Measurements from ENCODE around the gene RAE1. TPM values are rescaled to one million over a fixed set of nuclear protein-coding genes. Genes with fewer than 3 reads are reported as not detected.
A peak's percentile ranks its signal among the peaks of the same experiment; 100 is the strongest.

Gene RAE1
- total and polyA plus RNA-seq, 5 experiments from 2014 or later: 30.9 to 54.4 (median 35.5) TPM

- Mint-ChIP-seq H3K27ac (peak overlapping the region in 4 of 10 donors; percentile 32 to 96 (median 77)), H3K4me1 (peaks cover 21 to 56% (median 49%) of the 10 kb centered on the region in 4 donors), H3K9me3 (no peaks in the 10 kb centered on the region), H3K36me3 (peaks cover 0 to 49% (median 18%) of the 10 kb centered on the region in 3 donors), H3K4me3 (peak overlapping the region in 3 of 10 donors; percentile 22 to 52 (median 48)), H3K27me3 (no peaks in the 10 kb centered on the region)
- POLR2A ChIA-PET: interaction anchor here (1.0 to 5.2 kb wide), 3 partner anchors 9 to 24 kb away, joined by 3 to 35 read pairs (median 4); no protein-coding TSS in a partner anchor
- DNase-seq (peak in 1 of 10 donors; percentile 15), ATAC-seq (peak in 1 of 2 donors; percentile 9)
Observed at GRCh38 chr20:57409316-57409671, 58.2 kb downstream of the RAE1 start.

GRCh38 chr20:57409672-57410397 is 58.8 kb downstream of the RAE1 start:
- Mint-ChIP-seq H3K27me3 (no peaks in the 10 kb centered on the region), H3K9me3 (no peaks in the 10 kb centered on the region), H3K36me3 (peaks cover 0 to 46% (median 14%) of the 10 kb centered on the region in 3 donors), H3K4me1 (peaks cover 21 to 50% (median 46%) of the 10 kb centered on the region in 4 donors), H3K27ac (peak overlapping the region in 6 of 10 donors; percentile 11 to 96 (median 64)), H3K4me3 (peak overlapping the region in 4 of 10 donors; percentile 12 to 53 (median 50))
- DNase-seq: peak in 1 of 10 donors; percentile 28
- peak in 1 of 2 donors; percentile 2 for ATAC-seq
- POLR2A ChIA-PET: interaction anchor here (1.0 to 5.2 kb wide), 3 partner anchors 8 to 24 kb away, joined by 3 to 35 read pairs (median 4); no protein-coding TSS in a partner anchor

- POLR2A ChIA-PET: interaction anchor here (5.2 kb wide), 1 partner anchor 12 kb away, joined by 35 read pairs; no protein-coding TSS in a partner anchor
- Mint-ChIP-seq H3K27ac (peak overlapping the region in 4 of 10 donors; percentile 6 to 96 (median 58)), H3K36me3 (peaks cover 0 to 40% (median 14%) of the 10 kb centered on the region in 3 donors), H3K27me3 (no peaks in the 10 kb centered on the region), H3K4me3 (peak overlapping the region in 1 of 10 donors; percentile 7), H3K4me1 (peaks cover 19 to 44% (median 40%) of the 10 kb centered on the region in 4 donors), H3K9me3 (no peaks in the 10 kb centered on the region)
- ATAC-seq: peak in 1 of 2 donors; percentile 12
- peak in 1 of 10 donors; percentile 27 for DNase-seq
Observed at GRCh38 chr20:57410398-57410920, 59.4 kb downstream of the RAE1 start.

- peaks cover 0 to 37% (median 14%) of the 10 kb centered on the region in 3 donors for H3K36me3 Mint-ChIP-seq
- H3K4me1 Mint-ChIP-seq: peaks cover 19 to 47% (median 40%) of the 10 kb centered on the region in 4 donors
- peak in 1 of 2 donors; percentile 3 for ATAC-seq
- H3K27me3 Mint-ChIP-seq: no peaks in the 10 kb centered on the region
- POLR2A ChIA-PET: interaction anchor here (2.0 to 2.9 kb wide), 3 partner anchors 9 to 13 kb away, joined by 6 to 13 read pairs (median 12); no protein-coding TSS in a partner anchor
- no peak overlapping the region for H3K4me3 Mint-ChIP-seq
- DNase-seq: peak in 1 of 10 donors; percentile 18
- H3K27ac Mint-ChIP-seq: peak overlapping the region in 6 of 10 donors; percentile 0 to 96 (median 64)
- H3K9me3 Mint-ChIP-seq: no peaks in the 10 kb centered on the region
Observed at GRCh38 chr20:57410924-57411323, 59.9 kb downstream of the RAE1 start.

- H3K27ac Mint-ChIP-seq: peak overlapping the region in 5 of 10 donors; percentile 6 to 96 (median 65)
- peaks cover 0 to 34% (median 14%) of the 10 kb centered on the region in 3 donors for H3K36me3 Mint-ChIP-seq
- POLR2A ChIA-PET: interaction anchor here (0.6 to 3.4 kb wide), 6 partner anchors 9 to 23 kb away, joined by 3 to 13 read pairs (median 8); no protein-coding TSS in a partner anchor
- no peaks in the 10 kb centered on the region for H3K27me3 Mint-ChIP-seq
- H3K9me3 Mint-ChIP-seq: no peaks in the 10 kb centered on the region
- H3K4me3 Mint-ChIP-seq: no peak overlapping the region
- ATAC-seq (peak in 1 of 2 donors; percentile 9), DNase-seq (no peak)
- peaks cover 21 to 49% (median 41%) of the 10 kb centered on the region in 4 donors for H3K4me1 Mint-ChIP-seq
Observed at GRCh38 chr20:57411406-57412283, 60.6 kb downstream of the RAE1 start.

- peaks cover 0 to 25% (median 11%) of the 10 kb centered on the region in 3 donors for H3K36me3 Mint-ChIP-seq
- H3K27ac Mint-ChIP-seq: peak overlapping the region in 4 of 10 donors; percentile 21 to 61 (median 34)
- DNase-seq (peak in 1 of 10 donors; percentile 30), ATAC-seq (peak in 1 of 2 donors; percentile 16)
- H3K4me1 Mint-ChIP-seq: peaks cover 19 to 42% (median 36%) of the 10 kb centered on the region in 4 donors
- no peaks in the 10 kb centered on the region for H3K27me3 Mint-ChIP-seq
- POLR2A ChIA-PET: interaction anchor here (0.9 to 3.4 kb wide), 7 partner anchors 8 to 23 kb away, joined by 3 to 13 read pairs (median 9); no protein-coding TSS in a partner anchor
- no peaks in the 10 kb centered on the region for H3K9me3 Mint-ChIP-seq
- H3K4me3 Mint-ChIP-seq: peak overlapping the region in 1 of 10 donors; percentile 70
Observed at GRCh38 chr20:57412347-57413029, 61.4 kb downstream of the RAE1 start.

GRCh38 chr20:57413986-57414385 is 62.9 kb downstream of the RAE1 start:
- H3K9me3 Mint-ChIP-seq: no peaks in the 10 kb centered on the region
- DNase-seq (no peak), ATAC-seq (no peak)
- peaks cover 0 to 10% (median 3%) of the 10 kb centered on the region in 3 donors for H3K36me3 Mint-ChIP-seq
- H3K4me3 Mint-ChIP-seq: no peak overlapping the region
- no peaks in the 10 kb centered on the region for H3K27me3 Mint-ChIP-seq
- H3K27ac Mint-ChIP-seq: no peak overlapping the region
- POLR2A ChIA-PET: interaction anchor here (0.7 to 3.4 kb wide), 8 partner anchors 9 to 25 kb away, joined by 3 to 13 read pairs (median 6); no protein-coding TSS in a partner anchor
- peaks cover 22 to 36% (median 30%) of the 10 kb centered on the region in 4 donors for H3K4me1 Mint-ChIP-seq

- no peak for ATAC-seq
- peaks cover 19 to 28% (median 23%) of the 10 kb centered on the region in 4 donors for H3K4me1 Mint-ChIP-seq
- H3K27ac Mint-ChIP-seq: no peak overlapping the region
Observed at GRCh38 chr20:57414867-57415592, 64.0 kb downstream of the RAE1 start.

GRCh38 chr20:57415771-57416170 is 64.7 kb downstream of the RAE1 start:
- no peaks in the 10 kb centered on the region for H3K36me3 Mint-ChIP-seq
- POLR2A ChIA-PET: interaction anchor here (1.0 to 1.3 kb wide), 3 partner anchors 13 to 20 kb away, joined by 3 to 5 read pairs (median 4); no protein-coding TSS in a partner anchor

More at GRCh38 chr20:57414867-57415592, 64.0 kb downstream of the RAE1 start:
- Mint-ChIP-seq H3K27me3 (no peaks in the 10 kb centered on the region), H3K36me3 (peaks cover 0 to under 1% (median 0%) of the 10 kb centered on the region in 3 donors), H3K4me3 (no peak overlapping the region), H3K9me3 (no peaks in the 10 kb centered on the region)
- DNase-seq: no peak
- POLR2A ChIA-PET: interaction anchor here (1.4 to 1.6 kb wide), 2 partner anchors 15 to 23 kb away, joined by 4 read pairs; no protein-coding TSS in a partner anchor

GRCh38 chr20:57416296-57417022 is 65.4 kb downstream of the RAE1 start:
- no peaks in the 10 kb centered on the region for H3K36me3 Mint-ChIP-seq
- POLR2A ChIA-PET: interaction anchor here (1.0 to 1.3 kb wide), 4 partner anchors 12 to 19 kb away, joined by 3 to 5 read pairs (median 4); no protein-coding TSS in a partner anchor

More at GRCh38 chr20:57415771-57416170, 64.7 kb downstream of the RAE1 start:
- Mint-ChIP-seq H3K9me3 (no peaks in the 10 kb centered on the region), H3K4me3 (no peak overlapping the region), H3K27me3 (no peaks in the 10 kb centered on the region), H3K4me1 (peaks cover 19 to 24% (median 21%) of the 10 kb centered on the region in 4 donors), H3K27ac (peak overlapping the region in 5 of 10 donors; percentile 17 to 55 (median 47))
- no peak for ATAC-seq
- DNase-seq: no peak

More at GRCh38 chr20:57416296-57417022, 65.4 kb downstream of the RAE1 start:
- Mint-ChIP-seq H3K27ac (peak overlapping the region in 4 of 10 donors; percentile 17 to 69 (median 52)), H3K9me3 (no peaks in the 10 kb centered on the region), H3K4me1 (peaks cover 14 to 19% (median 16%) of the 10 kb centered on the region in 4 donors), H3K4me3 (no peak overlapping the region), H3K27me3 (no peaks in the 10 kb centered on the region)
- no peak for ATAC-seq
- DNase-seq: no peak

Data from naive thymus-derived CD8-positive, alpha-beta T cell (primary cell).